ENCODE measurements around the gene AP3D1.
"Not testable (repeated sequence)": the region's sequence is repeated elsewhere in the genome, so short reads cannot be mapped to it uniquely, and the experiment has no call there.

The AP3D1 gene

GRCh38 chr19:2108251-2109016 is 42.9 kb downstream of the AP3D1 start:
- DNase-seq = no peak

DNA sequence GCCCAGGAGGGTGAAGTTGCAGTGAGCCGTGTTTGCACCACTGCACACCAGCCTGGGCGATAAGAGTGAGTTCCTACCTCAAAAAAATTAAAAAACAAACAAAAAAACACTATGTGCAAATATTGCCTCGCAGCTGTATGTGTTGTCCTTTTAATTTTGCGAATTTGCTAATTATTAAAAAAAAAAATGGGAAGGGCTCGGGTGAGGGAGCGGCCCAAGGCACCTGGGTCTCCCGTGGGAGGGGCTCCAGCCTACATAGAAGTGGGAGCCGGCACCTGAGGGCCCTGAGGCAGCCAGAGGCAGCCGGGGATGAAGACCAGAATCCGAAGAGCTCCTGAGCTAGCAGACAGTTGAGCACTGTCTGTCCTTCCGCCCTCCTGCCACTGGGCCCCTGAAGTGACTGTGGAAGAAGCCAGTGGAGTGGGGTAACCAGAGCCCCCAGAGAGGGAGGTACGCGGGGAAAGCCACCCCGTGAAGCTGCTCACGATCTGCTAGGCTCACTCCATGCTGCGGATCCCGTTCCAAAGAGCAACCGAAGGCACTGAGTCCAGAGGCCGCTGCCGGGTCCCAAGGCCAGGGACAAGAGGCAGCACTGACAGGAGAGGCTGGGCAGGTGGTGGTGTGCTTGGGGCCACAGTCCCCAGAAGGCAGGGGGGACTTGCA is 48.2 kb downstream of the AP3D1 start:
- no peak for DNase-seq

- no peak for DNase-seq
Observed at GRCh38 chr19:2101417-2102335, 49.7 kb downstream of the AP3D1 start.

- DNase-seq = no peak
Observed at GRCh38 chr19:2100719-2101061, 50.7 kb downstream of the AP3D1 start.

DNA sequence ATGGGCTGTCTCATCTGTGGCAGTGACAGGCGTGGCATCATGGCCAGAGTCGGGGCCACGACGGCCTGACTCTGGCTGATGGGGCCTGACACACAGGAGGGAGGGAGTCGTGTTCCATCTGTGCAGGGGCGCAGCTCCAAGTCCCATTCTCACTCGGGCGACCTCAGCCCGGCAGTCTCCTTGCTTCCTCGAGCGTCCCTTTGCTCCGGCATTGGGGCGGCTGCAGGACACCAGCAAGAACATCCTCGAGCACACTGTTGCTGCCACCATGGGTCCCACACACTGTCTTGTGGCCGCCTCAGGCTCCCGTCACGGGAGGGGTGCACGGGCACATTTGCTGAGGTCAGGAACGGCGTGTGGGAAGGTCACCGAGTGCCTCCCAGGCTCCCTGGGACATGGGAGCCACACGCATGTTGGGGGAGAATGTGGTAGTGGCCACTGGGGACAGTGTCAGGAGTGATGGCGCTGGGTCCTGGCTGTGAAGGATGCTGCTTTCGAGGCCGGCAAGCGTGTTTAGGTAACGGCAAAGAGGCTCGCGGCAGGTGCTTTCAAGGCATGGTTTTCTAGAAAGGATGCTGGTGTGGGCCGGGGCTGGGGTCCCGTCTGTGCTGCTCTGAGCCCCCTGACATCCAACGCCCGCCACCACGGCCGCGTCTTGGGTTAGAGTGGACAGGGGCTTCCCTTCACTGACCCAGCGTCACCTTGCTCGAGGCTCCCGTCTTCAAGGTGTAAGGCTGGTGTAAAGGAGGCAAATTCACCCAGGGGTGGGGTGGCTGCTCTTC is 51.2 kb downstream of the AP3D1 start:
- no peak for DNase-seq

DNA sequence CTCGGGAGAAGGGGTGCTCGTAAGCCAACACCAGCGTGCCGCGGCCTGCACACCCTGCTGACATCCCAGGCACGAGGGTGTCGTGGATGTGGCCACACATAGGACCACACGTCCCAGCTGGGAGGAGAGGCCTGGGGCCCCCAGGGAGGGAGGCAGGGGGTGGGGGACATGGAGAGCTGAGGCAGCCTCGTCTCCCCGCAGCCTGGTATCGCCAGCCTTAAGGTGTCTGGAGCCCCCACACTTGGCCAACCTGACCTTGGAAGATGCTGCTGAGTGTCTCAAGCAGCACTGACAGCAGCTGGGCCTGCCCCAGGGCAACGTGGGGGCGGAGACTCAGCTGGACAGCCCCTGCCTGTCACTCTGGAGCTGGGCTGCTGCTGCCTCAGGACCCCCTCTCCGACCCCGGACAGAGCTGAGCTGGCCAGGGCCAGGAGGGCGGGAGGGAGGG is 52.3 kb downstream of the AP3D1 start:
- DNase-seq = no peak

DNA sequence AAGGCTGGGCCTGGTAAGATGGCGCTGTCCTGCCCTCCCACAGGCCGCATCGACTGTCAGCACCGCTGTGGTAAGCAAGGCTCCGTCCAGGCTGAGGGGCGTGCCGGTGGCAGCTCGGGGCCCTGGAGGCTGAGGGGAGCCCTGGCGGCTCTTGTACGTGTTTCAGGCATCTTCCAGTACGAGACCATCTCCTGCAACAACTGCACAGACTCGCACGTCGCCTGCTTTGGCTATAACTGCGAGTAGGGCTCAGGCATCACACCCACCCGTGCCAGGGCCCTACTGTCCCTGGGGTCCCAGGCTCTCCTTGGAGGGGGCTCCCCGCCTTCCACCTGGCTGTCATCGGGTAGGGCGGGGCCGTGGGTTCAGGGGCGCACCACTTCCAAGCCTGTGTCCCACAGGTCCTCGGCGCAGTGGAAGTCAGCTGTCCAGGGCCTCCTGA is 53.5 kb downstream of the AP3D1 start:
- no peak for DNase-seq

- DNase-seq = peak; percentile 55
Observed at GRCh38 chr19:2097203-2097885, 54.0 kb downstream of the AP3D1 start.

- peak; percentile 98 for DNase-seq
Observed at GRCh38 chr19:2096480-2097202, 54.7 kb downstream of the AP3D1 start, which contains the start of gene IZUMO4. IZUMO4 (plus strand) TSS chr19:2096915; CDS start chr19:2096946, 31 bp downstream.

DNA sequence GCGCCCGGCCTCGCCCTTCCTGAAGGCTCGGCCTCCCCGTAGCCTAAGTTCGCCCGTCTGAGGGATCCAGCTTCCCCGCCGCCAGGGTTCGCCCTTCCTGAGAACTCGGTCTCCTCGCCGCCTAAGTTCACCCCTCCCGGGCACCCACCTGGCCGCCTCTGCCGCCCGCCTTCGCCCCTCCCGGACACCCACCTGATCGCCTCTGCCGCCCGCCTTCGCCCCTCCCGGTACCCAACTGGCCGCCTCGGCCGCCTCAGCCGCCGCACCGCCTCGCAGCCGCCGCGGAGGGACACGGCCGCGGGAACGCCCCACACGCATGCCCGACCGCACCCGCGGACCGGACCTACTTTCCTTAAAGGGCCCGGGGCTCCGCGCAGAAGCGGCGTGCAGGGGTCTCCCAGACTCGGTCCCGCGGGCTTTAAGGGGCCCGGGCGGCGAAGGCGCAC is 55.3 kb downstream of the AP3D1 start, which contains the start of gene MOB3A:
TSS of gene MOB3A (minus strand) at position 293 of the 446 bp plus-strand sequence. CDS start 17,766 bp downstream, outside the sequence.
- peak; percentile 94 for DNase-seq

- DNase-seq = not testable (repeated sequence)
Observed at GRCh38 chr19:2091926-2092525, 59.3 kb downstream of the AP3D1 start.

GRCh38 chr19:2089727-2090053 is 61.7 kb downstream of the AP3D1 start:
- DNase-seq = no peak

DNA sequence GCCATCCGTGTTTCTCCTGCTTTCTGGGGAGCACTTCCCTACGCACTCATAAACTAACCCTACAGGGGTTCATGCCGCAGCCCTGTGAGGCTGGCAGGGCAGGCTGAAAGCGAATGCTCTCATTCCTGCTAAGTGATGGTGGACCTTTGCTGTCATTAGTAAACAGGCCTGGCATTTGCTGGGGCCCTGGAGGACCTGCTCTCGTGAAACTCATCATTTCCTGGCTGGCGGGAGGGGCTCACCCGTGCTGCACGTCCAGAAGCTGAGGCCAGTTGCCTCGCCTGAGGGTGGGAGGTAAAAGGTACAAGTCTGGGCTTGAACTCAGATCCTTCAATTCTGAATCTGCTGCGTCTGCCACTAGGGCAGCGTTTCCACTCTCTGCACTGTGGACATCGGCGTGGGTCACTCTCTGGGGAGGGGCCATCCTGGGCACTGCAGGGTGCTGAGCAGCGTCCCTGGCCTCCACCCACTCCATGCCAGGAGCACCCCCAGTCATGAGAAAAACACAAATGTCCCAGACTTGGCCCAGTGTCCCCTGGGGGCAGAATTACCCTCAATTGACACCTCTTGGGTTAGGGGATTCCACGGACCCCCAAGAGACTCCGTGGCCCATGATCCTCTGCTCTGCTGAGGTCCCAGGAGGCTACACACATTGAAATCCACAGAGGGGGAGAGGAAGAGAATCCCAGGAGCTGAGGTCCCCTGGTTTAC is 62.2 kb downstream of the AP3D1 start:
- peak; percentile 69 for DNase-seq

DNA sequence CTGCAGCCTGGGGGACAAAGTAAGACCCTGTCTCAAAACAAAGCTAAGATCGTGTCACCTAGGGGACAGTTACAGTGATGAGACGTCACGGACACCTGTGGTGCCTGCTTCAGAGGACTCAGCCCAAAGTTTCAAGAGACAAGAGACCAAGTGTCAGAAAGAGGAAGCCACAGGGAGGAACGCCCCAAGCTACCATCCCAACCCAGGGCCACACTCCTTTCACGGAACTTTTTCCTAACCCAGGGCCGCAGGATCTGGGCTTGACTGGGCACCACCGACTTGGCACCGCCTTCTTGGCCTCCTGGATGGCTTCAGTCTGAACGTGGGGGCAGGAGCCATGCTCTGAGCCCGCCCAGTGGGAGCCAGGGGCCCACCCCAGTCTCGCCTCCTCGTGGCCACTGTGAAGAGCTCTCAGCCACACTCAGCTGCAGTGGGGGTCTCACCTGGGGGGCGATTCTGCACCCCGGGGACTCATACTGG is 63.7 kb downstream of the AP3D1 start:
- DNase-seq = peak; percentile 78

DNA sequence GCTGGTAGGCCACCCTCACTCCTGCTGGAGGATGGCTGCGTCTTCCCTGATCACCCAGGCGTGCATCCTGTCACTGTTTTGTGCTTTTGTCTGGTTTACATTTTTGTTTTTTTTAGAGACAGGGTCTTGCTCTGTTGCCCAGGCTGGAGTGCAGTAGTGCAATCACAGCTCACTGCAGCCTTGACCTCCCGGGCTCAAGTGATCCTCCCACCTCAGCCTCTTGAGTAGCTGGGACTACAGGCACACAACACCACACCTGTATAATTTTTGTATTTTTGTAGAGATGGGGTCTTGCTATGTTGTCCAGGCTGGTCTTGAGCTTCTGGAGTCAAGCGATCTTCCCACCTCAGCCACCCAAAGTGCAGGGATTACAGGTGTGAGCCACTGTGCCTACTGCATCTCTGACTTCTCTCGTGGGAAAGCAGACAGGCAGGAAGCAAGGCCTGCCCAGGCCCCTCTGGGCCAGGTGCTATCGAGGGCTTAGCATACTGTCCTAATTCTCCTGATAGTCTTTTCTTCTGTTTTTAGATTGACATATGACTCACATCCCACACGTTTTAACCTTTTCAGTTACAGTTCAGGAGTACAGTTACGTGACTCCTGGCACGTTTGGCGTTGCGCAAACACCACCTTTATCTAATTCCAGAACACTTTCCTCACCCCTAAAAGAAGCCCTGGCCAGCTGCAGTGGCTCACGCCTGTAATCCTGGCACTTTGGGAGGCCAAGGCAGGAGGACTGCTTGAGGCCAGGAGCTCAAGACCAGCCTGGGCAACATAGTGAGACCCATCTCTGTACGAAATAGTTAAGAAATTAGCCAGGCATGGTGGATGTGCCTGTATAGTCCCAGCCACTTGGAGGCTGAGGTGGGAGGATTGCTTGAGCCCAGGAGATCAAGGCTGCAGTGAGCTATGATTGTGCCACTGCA is 64.4 kb downstream of the AP3D1 start:
- DNase-seq = peak; percentile 62

GRCh38 chr19:2084993-2085720 is 66.2 kb downstream of the AP3D1 start:
- peak; percentile 98 for DNase-seq

- DNase-seq = peak; percentile 87
Observed at GRCh38 chr19:2083174-2083854, 68.1 kb downstream of the AP3D1 start.

Measured in RPMI8226 (cell line).